ENCODE measurements around the gene SMIM45.
A peak's percentile ranks its signal among the peaks of the same experiment; 100 is the strongest.

Gene SMIM45

GRCh38 chr22:41996826-41997225 is 44.9 kb downstream of the SMIM45 start:
- H3K4me3 ChIP-seq (ENCODE audit: low read depth, low read length) = no peak overlapping the region
- no peak for DNase-seq (ENCODE audit: low read depth)
- no peak for TF ChIP-seq CTCF (IDR thresholded peaks at IDR 0.05; ENCODE audit: insufficient read depth, low read depth, low read length, missing control alignments)

GRCh38 chr22:41998361-41999261 is 46.7 kb downstream of the SMIM45 start, which contains the start of gene WBP2NL:
WBP2NL (plus strand) TSS chr22:41998788; CDS start chr22:41998819, 31 bp downstream.
- DNase-seq (ENCODE audit: low read depth) = peak; percentile 96
- no peak for TF ChIP-seq CTCF (IDR thresholded peaks at IDR 0.05; ENCODE audit: insufficient read depth, low read depth, low read length, missing control alignments)
- H3K4me3 ChIP-seq (ENCODE audit: low read depth, low read length) = peak within 1 kb of the TSS; percentile 84

- no peak for DNase-seq (ENCODE audit: low read depth)
- no peak overlapping the region for H3K4me3 ChIP-seq (ENCODE audit: low read depth, low read length)
- TF ChIP-seq CTCF (IDR thresholded peaks at IDR 0.05; ENCODE audit: insufficient read depth, low read depth, low read length, missing control alignments) = no peak
These were observed 48.5 kb downstream of the SMIM45 start for GRCh38 chr22:42000466-42000865.

- no peak for TF ChIP-seq CTCF (IDR thresholded peaks at IDR 0.05; ENCODE audit: insufficient read depth, low read depth, low read length, missing control alignments)
- no peak for DNase-seq (ENCODE audit: low read depth)
- no peak overlapping the region for H3K4me3 ChIP-seq (ENCODE audit: low read depth, low read length)
These were observed 49.2 kb downstream of the SMIM45 start for GRCh38 chr22:42001121-42001520.

- no peak overlapping the region for H3K4me3 ChIP-seq (ENCODE audit: low read depth, low read length)
- TF ChIP-seq CTCF (IDR thresholded peaks at IDR 0.05; ENCODE audit: insufficient read depth, low read depth, low read length, missing control alignments) = no peak
These were observed 49.8 kb downstream of the SMIM45 start for GRCh38 chr22:42001706-42002105.

GRCh38 chr22:42007922-42008321 is 56.0 kb downstream of the SMIM45 start:
- H3K4me3 ChIP-seq (ENCODE audit: low read depth, low read length) = no peak overlapping the region
- no peak for TF ChIP-seq CTCF (IDR thresholded peaks at IDR 0.05; ENCODE audit: insufficient read depth, low read depth, low read length, missing control alignments)
- DNase-seq (ENCODE audit: low read depth) = no peak

More at GRCh38 chr22:42001706-42002105, 49.8 kb downstream of the SMIM45 start:
- DNase-seq (ENCODE audit: low read depth) = no peak
